Activated T-cell treated with anti-CD3 and anti-CD28 coated beads, Interleukin-2, amount 50 U/mL, for 4 hours (primary cell): ENCODE data around the gene DUSP16. TPM values are rescaled to one million over a fixed set of nuclear protein-coding genes. Genes with fewer than 3 reads are reported as not detected.

Experiments used
- ATAC-seq, 2 donors: fragments of 200-7000 bp; cut with Tn5 transposase; one replicate each; pipeline ENCODE4 v1.10.0; 2021
- DNase-seq: peaks from one replicate; pipeline ENCODE4 v3.0.0-alpha.2; 2020
- H3K27me3 Mint-ChIP-seq: one replicate; pipeline ENCODE4 v1.8.0; 2021; ENCODE audit warnings: low read depth, mixed read lengths
- H3K36me3 Mint-ChIP-seq: one replicate; pipeline ENCODE4 v1.8.0; 2022; ENCODE audit warnings: mixed read lengths; ENCODE audit not compliant: insufficient read depth
- H3K4me1 Mint-ChIP-seq: one replicate; pipeline ENCODE4 v1.8.0; 2021; ENCODE audit warnings: low read depth, mixed read lengths
- H3K4me3 Mint-ChIP-seq: one replicate; pipeline ENCODE4 v1.8.0; 2021; ENCODE audit warnings: mild to moderate bottlenecking, moderate library complexity, mixed read lengths
- H3K9me3 Mint-ChIP-seq: one replicate; pipeline ENCODE4 v1.8.0; 2021; ENCODE audit warnings: mixed read lengths
- total RNA-seq, 3 donors: library from RNA; stranded (reverse); gene quantifications; one replicate each; pipeline ENCODE4 v1.2.1, GENCODE V29; 2021

The DUSP16 gene
- total RNA-seq, 3 donors from 2014 or later, result 24.0 to 40.8 (median 34.9) TPM

DNA sequence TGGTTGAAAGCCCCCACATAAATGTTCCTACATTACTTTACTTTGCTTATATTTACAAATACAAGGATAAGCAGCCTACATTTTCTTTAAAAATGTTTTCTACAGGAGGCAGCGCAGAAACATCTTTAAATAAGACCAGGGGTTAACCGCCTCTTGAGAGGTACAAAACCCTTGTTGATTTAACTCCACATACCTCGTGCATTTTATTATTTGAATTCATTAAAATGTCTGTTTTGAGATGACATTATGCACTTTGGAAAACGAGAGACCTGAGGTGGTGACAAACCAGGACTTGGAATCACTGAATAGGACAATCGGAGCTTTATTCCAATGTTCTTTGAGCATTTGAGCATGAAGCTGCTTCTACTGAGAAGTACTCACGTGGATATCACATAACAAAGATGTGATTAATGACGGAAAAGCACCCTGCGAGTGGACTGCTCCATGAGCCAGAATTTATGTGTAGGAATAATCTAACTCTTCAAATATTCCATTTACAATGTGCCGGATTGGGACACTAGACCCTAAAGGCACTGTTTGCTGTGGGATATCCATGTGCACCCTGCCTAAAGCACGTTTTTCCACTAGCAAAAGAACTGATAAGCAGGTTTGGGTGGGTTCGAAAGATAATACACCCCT, 746 bp upstream of the DUSP16 start:
- DNase-seq (no peak), ATAC-seq (no peak)
- Mint-ChIP-seq H3K9me3 (peaks cover 3% of the 10 kb centered on the region), H3K27me3 (no peaks in the 10 kb centered on the region), H3K36me3 (peaks cover 7% of the 10 kb centered on the region), H3K4me1 (peaks cover 27% of the 10 kb centered on the region), H3K4me3 (peak overlapping the region; percentile 85)

GRCh38 chr12:12562016-12562483, 613 bp downstream of the DUSP16 start:
- ATAC-seq (peak; percentile 16 to 23), DNase-seq (peak; percentile 26)
- Mint-ChIP-seq H3K4me1 (peaks cover 36% of the 10 kb centered on the region), H3K4me3 (peak overlapping the region; percentile 85), H3K36me3 (peaks cover 9% of the 10 kb centered on the region), H3K9me3 (peaks cover 3% of the 10 kb centered on the region), H3K27me3 (no peaks in the 10 kb centered on the region)

DNA sequence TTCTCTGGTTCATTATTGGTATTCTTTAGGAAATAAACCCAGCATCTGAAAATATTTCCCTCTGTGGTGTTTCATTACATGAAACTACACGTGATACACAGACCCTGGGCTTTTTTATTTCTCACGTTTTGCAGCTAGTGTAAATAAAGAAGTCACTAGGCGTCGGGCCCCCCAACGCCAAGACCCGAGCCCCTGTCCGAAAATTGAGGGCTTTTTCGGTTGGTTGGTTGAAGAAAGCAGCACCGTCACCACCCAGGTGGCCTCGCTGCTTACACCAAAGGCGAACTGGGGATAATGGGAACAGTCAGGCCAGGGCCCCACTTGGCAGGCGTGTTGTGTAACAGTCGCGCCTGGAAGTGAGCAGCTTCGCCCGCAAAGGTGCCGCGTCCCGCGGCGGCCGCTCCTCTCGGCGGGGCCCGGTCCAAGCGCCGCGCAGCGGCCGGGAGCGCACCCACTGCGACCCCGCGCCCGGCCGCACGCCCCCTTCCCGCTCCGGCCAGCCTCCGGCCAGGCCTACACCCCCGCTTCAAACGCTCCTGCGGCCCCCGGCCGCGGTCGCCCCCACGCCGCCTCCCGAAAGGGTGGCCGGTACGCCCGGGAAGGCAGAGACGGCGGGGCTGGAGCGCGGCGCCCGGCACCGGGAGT, 1.2 kb downstream of the DUSP16 start:
- Mint-ChIP-seq H3K27me3 (no peaks in the 10 kb centered on the region), H3K4me3 (peak overlapping the region; percentile 91), H3K36me3 (peaks cover 11% of the 10 kb centered on the region), H3K4me1 (peaks cover 41% of the 10 kb centered on the region), H3K9me3 (peaks cover 3% of the 10 kb centered on the region)
- ATAC-seq (peak; percentile 34 to 41), DNase-seq (peak; percentile 32)

DNA sequence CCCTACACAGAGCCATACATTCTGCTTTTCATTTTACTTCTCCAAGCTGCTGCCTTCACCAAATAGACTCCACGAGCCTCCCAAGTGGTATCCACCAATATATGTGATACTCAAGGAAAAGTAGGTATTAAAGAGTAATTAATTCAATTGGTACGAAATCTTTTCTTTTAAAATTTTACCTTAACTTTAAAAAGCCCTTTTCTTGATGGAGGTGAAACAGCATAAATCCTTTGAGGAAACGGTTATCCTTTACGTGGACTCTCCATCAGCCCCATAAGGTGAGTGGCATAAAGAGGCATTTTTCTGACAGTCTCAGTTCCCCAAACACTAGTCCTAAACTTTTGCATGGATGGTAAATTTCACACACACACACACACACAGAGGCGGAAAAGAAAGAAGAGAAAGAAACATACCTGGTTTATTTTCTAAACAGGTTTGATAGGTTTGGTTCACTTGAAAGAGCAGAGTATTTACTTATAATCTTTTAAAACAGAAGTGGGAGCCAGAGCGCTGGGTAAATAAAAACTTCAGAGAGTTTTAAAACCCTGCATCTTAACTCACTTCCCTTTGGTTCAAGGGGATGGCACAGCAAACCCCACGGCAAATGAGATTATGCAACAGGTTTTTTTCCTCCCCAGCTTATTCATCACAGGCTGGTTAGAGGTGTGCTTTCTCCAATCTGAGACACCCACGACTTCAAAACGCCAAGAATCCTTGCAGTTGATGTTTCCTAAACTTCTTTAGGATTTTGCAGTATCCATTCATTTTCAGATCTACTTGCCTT, 1.9 kb downstream of the DUSP16 start:
- H3K36me3 Mint-ChIP-seq, result peaks cover 11% of the 10 kb centered on the region
- peaks cover 41% of the 10 kb centered on the region for H3K4me1 Mint-ChIP-seq
- H3K27me3 Mint-ChIP-seq, result no peaks in the 10 kb centered on the region
- peak; percentile 44 to 61 for ATAC-seq
- H3K9me3 Mint-ChIP-seq, result peaks cover 3% of the 10 kb centered on the region
- peak; percentile 56 for DNase-seq
- peak overlapping the region; percentile 91 for H3K4me3 Mint-ChIP-seq

GRCh38 chr12:12559719-12560296, 2.9 kb downstream of the DUSP16 start:
- peaks cover under 1% of the 10 kb centered on the region for H3K9me3 Mint-ChIP-seq
- H3K4me3 Mint-ChIP-seq, result peak overlapping the region; percentile 91
- ATAC-seq, result no peak
- H3K27me3 Mint-ChIP-seq, result no peaks in the 10 kb centered on the region
- no peak for DNase-seq
- H3K4me1 Mint-ChIP-seq, result peaks cover 46% of the 10 kb centered on the region
- H3K36me3 Mint-ChIP-seq, result peaks cover 14% of the 10 kb centered on the region

DNA sequence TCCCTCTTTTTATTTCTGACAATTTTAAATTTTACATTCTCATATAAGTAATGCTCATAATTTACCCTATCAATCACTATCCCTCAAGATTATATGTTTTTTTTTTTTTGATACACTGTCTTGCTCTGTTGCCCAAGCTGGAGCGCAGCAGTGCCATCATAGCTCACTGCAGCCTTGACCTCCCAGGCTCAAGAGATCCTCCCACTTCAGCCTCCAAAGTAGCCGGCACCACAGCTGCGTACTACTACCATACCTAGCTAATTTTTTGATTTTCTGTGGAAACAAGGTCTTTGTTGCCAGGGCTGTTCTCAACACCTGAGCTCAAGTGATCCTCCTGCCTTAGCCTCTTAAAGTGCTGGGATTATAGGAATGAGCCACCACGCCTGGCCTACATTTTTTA, 4.4 kb downstream of the DUSP16 start:
- Mint-ChIP-seq H3K4me3 (peak overlapping the region; percentile 91), H3K9me3 (no peaks in the 10 kb centered on the region), H3K4me1 (peaks cover 45% of the 10 kb centered on the region), H3K27me3 (no peaks in the 10 kb centered on the region), H3K36me3 (peaks cover 18% of the 10 kb centered on the region)
- DNase-seq (no peak), ATAC-seq (no peak)

DNA sequence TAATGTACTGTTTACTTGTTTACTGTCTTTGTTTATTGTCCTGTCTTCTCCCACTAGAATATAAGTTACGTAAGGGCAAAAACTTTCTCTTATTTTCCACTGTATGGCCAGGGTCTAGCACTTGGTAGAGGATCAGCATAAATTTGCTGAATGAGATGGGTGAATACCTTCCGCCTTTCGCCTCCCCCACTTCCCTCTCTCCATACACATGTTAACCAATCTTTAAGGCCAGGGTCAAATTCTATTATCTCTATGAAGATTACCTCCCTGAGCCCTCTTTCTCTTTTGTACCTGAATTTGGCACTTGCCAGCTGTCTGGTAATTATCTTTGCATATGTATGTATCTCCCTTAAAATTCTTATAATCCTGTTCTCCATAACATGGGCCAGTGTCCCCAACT, 4.9 kb downstream of the DUSP16 start:
- Mint-ChIP-seq H3K4me1 (peaks cover 42% of the 10 kb centered on the region), H3K36me3 (peaks cover 18% of the 10 kb centered on the region), H3K9me3 (no peaks in the 10 kb centered on the region), H3K27me3 (no peaks in the 10 kb centered on the region), H3K4me3 (peak overlapping the region; percentile 91)
- DNase-seq (no peak), ATAC-seq (no peak)

DNA sequence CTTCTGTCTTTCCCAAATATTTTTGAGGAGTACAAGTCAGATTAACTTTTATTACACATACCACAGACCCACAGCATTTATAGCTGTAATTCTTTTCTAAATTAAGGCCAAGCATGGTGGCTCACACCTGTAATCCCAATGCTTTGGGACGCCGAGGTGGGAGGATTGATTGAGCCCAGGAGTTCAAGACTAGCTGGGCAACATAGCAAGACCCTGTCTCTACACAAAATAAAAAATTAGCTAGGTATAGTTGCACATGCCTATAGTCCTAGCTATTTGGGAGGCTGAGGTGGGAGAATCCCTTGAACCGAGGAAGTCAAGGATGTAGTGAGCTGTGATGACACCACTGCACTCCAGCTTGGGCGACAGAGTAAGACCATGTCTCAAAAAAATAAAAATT, 7.0 kb downstream of the DUSP16 start:
- no peaks in the 10 kb centered on the region for H3K9me3 Mint-ChIP-seq
- DNase-seq, result no peak
- H3K27me3 Mint-ChIP-seq, result no peaks in the 10 kb centered on the region
- H3K36me3 Mint-ChIP-seq, result peaks cover 22% of the 10 kb centered on the region
- no peak overlapping the region for H3K4me3 Mint-ChIP-seq
- H3K4me1 Mint-ChIP-seq, result peaks cover 42% of the 10 kb centered on the region
- ATAC-seq, result no peak

- no peaks in the 10 kb centered on the region for H3K9me3 Mint-ChIP-seq
- peaks cover 22% of the 10 kb centered on the region for H3K36me3 Mint-ChIP-seq
- no peaks in the 10 kb centered on the region for H3K27me3 Mint-ChIP-seq
- DNase-seq (no peak), ATAC-seq (no peak)
- peaks cover 42% of the 10 kb centered on the region for H3K4me1 Mint-ChIP-seq
- H3K4me3 Mint-ChIP-seq, result no peak overlapping the region
Measured at GRCh38 chr12:12553208-12553785, 9.4 kb downstream of the DUSP16 start.

DNA sequence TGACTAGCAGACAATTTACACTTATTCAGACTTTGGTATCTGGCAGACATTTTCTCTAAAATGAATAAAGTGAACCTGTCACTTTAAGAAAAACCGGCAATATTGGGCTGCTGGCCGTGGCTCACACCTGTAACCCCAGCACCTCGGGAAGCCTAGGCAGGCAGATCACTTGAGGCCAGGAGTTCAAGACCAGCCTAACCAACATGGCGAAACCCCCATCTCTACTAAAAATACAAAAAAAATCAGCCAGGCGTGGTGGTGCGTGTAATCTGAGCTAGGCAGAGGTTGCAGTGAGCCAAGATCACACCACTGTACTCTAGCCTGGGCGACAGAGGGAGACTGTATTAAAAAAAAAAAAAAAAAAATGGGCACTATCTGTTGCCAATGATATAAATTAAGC, 11.5 kb downstream of the DUSP16 start:
- H3K36me3 Mint-ChIP-seq, result peaks cover 17% of the 10 kb centered on the region
- no peak for ATAC-seq
- no peaks in the 10 kb centered on the region for H3K9me3 Mint-ChIP-seq
- DNase-seq, result no peak
- no peaks in the 10 kb centered on the region for H3K27me3 Mint-ChIP-seq
- no peak overlapping the region for H3K4me3 Mint-ChIP-seq
- peaks cover 38% of the 10 kb centered on the region for H3K4me1 Mint-ChIP-seq

- DNase-seq (no peak), ATAC-seq (peak in 1 of 2 donors; percentile 34)
- Mint-ChIP-seq H3K4me1 (peaks cover 35% of the 10 kb centered on the region), H3K36me3 (peaks cover 17% of the 10 kb centered on the region), H3K27me3 (no peaks in the 10 kb centered on the region), H3K4me3 (no peak overlapping the region), H3K9me3 (no peaks in the 10 kb centered on the region)
Measured at GRCh38 chr12:12550277-12550676, 12.4 kb downstream of the DUSP16 start.

DNA sequence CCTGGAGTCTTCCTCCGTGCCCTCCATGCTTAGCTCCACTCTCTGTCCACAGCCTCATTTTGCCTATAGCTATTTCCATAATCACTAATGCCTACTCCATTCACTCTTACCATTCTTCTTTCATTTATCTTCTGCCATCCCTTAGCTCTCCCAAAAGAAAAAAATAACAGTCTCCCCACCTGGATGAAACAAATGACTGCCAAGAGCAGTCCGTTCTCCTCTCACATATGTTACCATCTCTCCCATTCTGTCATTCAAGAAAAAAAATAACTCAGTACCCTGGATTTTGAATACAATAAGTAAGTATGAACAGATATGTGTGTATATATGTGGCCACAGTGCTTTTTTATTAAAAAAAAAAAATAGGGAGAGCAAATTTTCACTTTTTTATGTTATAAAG, 13.2 kb downstream of the DUSP16 start:
- Mint-ChIP-seq H3K27me3 (no peaks in the 10 kb centered on the region), H3K4me3 (no peak overlapping the region), H3K9me3 (no peaks in the 10 kb centered on the region), H3K4me1 (peaks cover 29% of the 10 kb centered on the region), H3K36me3 (peaks cover 12% of the 10 kb centered on the region)
- ATAC-seq (no peak), DNase-seq (no peak)

- peaks cover 11% of the 10 kb centered on the region for H3K36me3 Mint-ChIP-seq
- ATAC-seq, result no peak
- no peak for DNase-seq
- peaks cover 33% of the 10 kb centered on the region for H3K4me1 Mint-ChIP-seq
- H3K27me3 Mint-ChIP-seq, result no peaks in the 10 kb centered on the region
- H3K9me3 Mint-ChIP-seq, result no peaks in the 10 kb centered on the region
- no peak overlapping the region for H3K4me3 Mint-ChIP-seq
Measured at GRCh38 chr12:12548713-12549112, 13.9 kb downstream of the DUSP16 start.

GRCh38 chr12:12546314-12546772, 16.3 kb downstream of the DUSP16 start:
- DNase-seq (no peak), ATAC-seq (no peak)
- Mint-ChIP-seq H3K27me3 (no peaks in the 10 kb centered on the region), H3K36me3 (peaks cover 16% of the 10 kb centered on the region), H3K4me3 (no peak overlapping the region), H3K4me1 (peaks cover 39% of the 10 kb centered on the region), H3K9me3 (no peaks in the 10 kb centered on the region)
